Measurements from ENCODE around the gene ADIG.

ADIG gene

GRCh38 chr20:38588303-38588702, 7.3 kb downstream of the ADIG start:
- Histone ChIP-seq H3K27ac (ENCODE audit: low read depth, low read length) (no peak overlapping the region), H3K4me3 (ENCODE audit: insufficient read depth, low read length, poor library complexity, severe bottlenecking) (no peak overlapping the region), H3K36me3 (ENCODE audit: low read length) (no peaks in the 10 kb centered on the region), H3K79me2 (ENCODE audit: insufficient read depth, low read length) (no peaks in the 10 kb centered on the region), H3K4me2 (ENCODE audit: low read depth, low read length, poor library complexity, severe bottlenecking) (no peak overlapping the region), H2AFZ (ENCODE audit: low read depth, low read length, severe bottlenecking) (no peak overlapping the region), H3F3A (ENCODE audit: insufficient read depth) (no peaks in the 10 kb centered on the region), H3K27me3 (ENCODE audit: low read length) (no peaks in the 10 kb centered on the region), H3K9me3 (ENCODE audit: insufficient read depth, low read length) (no peaks in the 10 kb centered on the region), H4K20me1 (ENCODE audit: low read depth, low read length) (no peaks in the 10 kb centered on the region), H3K9me2 (replicated peaks; ENCODE audit: insufficient read depth, low read length) (no peaks in the 10 kb centered on the region), H3K9ac (ENCODE audit: low read length) (no peak overlapping the region)
- TF ChIP-seq EZH2phosphoT487 (conservative IDR thresholded peaks at IDR 0.05; ENCODE audit: low read length): no peak
- TF ChIP-seq CTCF (IDR thresholded peaks at IDR 0.05; ENCODE audit: insufficient read depth, low read length, poor library complexity, severe bottlenecking): no peak

GRCh38 chr20:38589351-38589750, 8.4 kb downstream of the ADIG start:
- Histone ChIP-seq H3K4me3 (ENCODE audit: insufficient read depth, low read length, poor library complexity, severe bottlenecking) (no peak overlapping the region), H3K27ac (ENCODE audit: low read depth, low read length) (no peak overlapping the region), H2AFZ (ENCODE audit: low read depth, low read length, severe bottlenecking) (no peak overlapping the region), H3K36me3 (ENCODE audit: low read length) (no peaks in the 10 kb centered on the region), H3K9me2 (replicated peaks; ENCODE audit: insufficient read depth, low read length) (no peaks in the 10 kb centered on the region), H3K4me2 (ENCODE audit: low read depth, low read length, poor library complexity, severe bottlenecking) (no peak overlapping the region), H3K79me2 (ENCODE audit: insufficient read depth, low read length) (no peaks in the 10 kb centered on the region), H3K27me3 (ENCODE audit: low read length) (no peaks in the 10 kb centered on the region), H3K9me3 (ENCODE audit: insufficient read depth, low read length) (no peaks in the 10 kb centered on the region), H3K9ac (ENCODE audit: low read length) (no peak overlapping the region), H4K20me1 (ENCODE audit: low read depth, low read length) (no peaks in the 10 kb centered on the region), H3F3A (ENCODE audit: insufficient read depth) (no peaks in the 10 kb centered on the region)
- TF ChIP-seq CTCF (IDR thresholded peaks at IDR 0.05; ENCODE audit: insufficient read depth, low read length, poor library complexity, severe bottlenecking): no peak
- TF ChIP-seq EZH2phosphoT487 (conservative IDR thresholded peaks at IDR 0.05; ENCODE audit: low read length): no peak

- no peak overlapping the region for H3K4me2 ChIP-seq (ENCODE audit: low read depth, low read length, poor library complexity, severe bottlenecking)
- no peaks in the 10 kb centered on the region for H3K9me2 ChIP-seq (replicated peaks; ENCODE audit: insufficient read depth, low read length)
- no peak overlapping the region for H3K4me3 ChIP-seq (ENCODE audit: insufficient read depth, low read length, poor library complexity, severe bottlenecking)
- no peaks in the 10 kb centered on the region for H3K79me2 ChIP-seq (ENCODE audit: insufficient read depth, low read length)
- H3K27ac ChIP-seq (ENCODE audit: low read depth, low read length): no peak overlapping the region
- H3K36me3 ChIP-seq (ENCODE audit: low read length): no peaks in the 10 kb centered on the region
- no peaks in the 10 kb centered on the region for H3F3A ChIP-seq (ENCODE audit: insufficient read depth)
- H2AFZ ChIP-seq (ENCODE audit: low read depth, low read length, severe bottlenecking): no peak overlapping the region
- no peak for TF ChIP-seq CTCF (IDR thresholded peaks at IDR 0.05; ENCODE audit: insufficient read depth, low read length, poor library complexity, severe bottlenecking)
- no peaks in the 10 kb centered on the region for H3K9me3 ChIP-seq (ENCODE audit: insufficient read depth, low read length)
- no peaks in the 10 kb centered on the region for H4K20me1 ChIP-seq (ENCODE audit: low read depth, low read length)
- H3K9ac ChIP-seq (ENCODE audit: low read length): no peak overlapping the region
- no peaks in the 10 kb centered on the region for H3K27me3 ChIP-seq (ENCODE audit: low read length)
Observed at GRCh38 chr20:38589967-38590675, 9.1 kb downstream of the ADIG start.

All from SU-DHL-6 (cell line).